HEK293 (cell line): Measurements from ENCODE around the gene MBD3L4.
"Not testable (repeated sequence)": the region's sequence is repeated elsewhere in the genome, so short reads cannot be mapped to it uniquely, and the experiment has no call there.

Experiments
- CTCF ChIA-PET: fragments of 350-600 bp; formaldehyde crosslinking; extraction: SDS; loops from one replicate; lab custom pipeline; 2021; ENCODE audit warnings: antibody characterized with exemption; lab: Yijun Ruan, JAX
- POLR2A ChIA-PET: fragments of 300-600 bp; formaldehyde crosslinking; extraction: SDS; loops from one replicate; lab custom pipeline; 2020; ENCODE audit warnings: antibody characterized with exemption, inconsistent platforms; lab: Yijun Ruan, JAX
- H3K27ac ChIP-seq: fragments of 200-500 bp; sonication (Bioruptor generic); 2 replicates; pipeline ENCODE4 v1.5.1; 2014; ENCODE audit warnings: low read depth, low read length, control low read depth, inconsistent platforms; ENCODE audit errors: extremely low read depth
- H3K36me3 ChIP-seq, 2 experiments: fragments of 200-500 bp in 1 of 2; sonication (Bioruptor generic) in 1 of 2; 1 replicate in 1 of 2; 2 replicates in 1 of 2; pipeline ENCODE4 v1.5.1; 2014 to 2017; ENCODE audit warnings: inconsistent platforms in 2 of 2, low read length in 2 of 2; ENCODE audit not compliant: control insufficient read depth in 2 of 2, insufficient read depth in 1 of 2
- H3K4me1 ChIP-seq: fragments of 200-500 bp; sonication (Bioruptor generic); 2 replicates; pipeline ENCODE4 v1.5.1; 2014; ENCODE audit warnings: mild to moderate bottlenecking, low read length, inconsistent platforms; ENCODE audit not compliant: control insufficient read depth, insufficient read depth
- H3K4me3 ChIP-seq: 2 replicates; pipeline ENCODE4 v1.5.1; 2011; ENCODE audit warnings: low read depth, mild to moderate bottlenecking, control low read depth, low read length, moderate library complexity
- H3K9me3 ChIP-seq: fragments of 200-500 bp; sonication (Bioruptor generic); 2 replicates; pipeline ENCODE4 v1.5.1; 2014; ENCODE audit warnings: low read depth, low read length, inconsistent platforms; ENCODE audit not compliant: control insufficient read depth, insufficient read depth
- GLI2 ChIP-seq: fragments of 450-650 bp; formaldehyde crosslinking; IDR thresholded peaks from 2 replicates; pipeline ENCODE4; 2017; ENCODE audit warnings: missing biosample characterization, missing genetic modification characterization, low read depth, borderline replicate concordance
- PRDM1 ChIP-seq: fragments of 450-650 bp; formaldehyde crosslinking; IDR thresholded peaks from 2 replicates; pipeline ENCODE4; 2016; ENCODE audit warnings: missing biosample characterization, missing genetic modification characterization
- ZBTB21 ChIP-seq: fragments of 450-650 bp; formaldehyde crosslinking; IDR thresholded peaks from 2 replicates; pipeline ENCODE4 v1.5.1; 2017; ENCODE audit warnings: missing biosample characterization, missing genetic modification characterization
- ZNF350 ChIP-seq: fragments of 450-650 bp; formaldehyde crosslinking; IDR thresholded peaks from 2 replicates; pipeline ENCODE4 v1.5.0; 2017; ENCODE audit warnings: missing biosample characterization, mild to moderate bottlenecking, missing genetic modification characterization
- ZNF785 ChIP-seq: fragments of 450-650 bp; formaldehyde crosslinking; IDR thresholded peaks from 2 replicates; pipeline ENCODE4 v1.5.1; 2016; ENCODE audit warnings: missing biosample characterization, missing genetic modification characterization

MBD3L4 gene

DNA sequence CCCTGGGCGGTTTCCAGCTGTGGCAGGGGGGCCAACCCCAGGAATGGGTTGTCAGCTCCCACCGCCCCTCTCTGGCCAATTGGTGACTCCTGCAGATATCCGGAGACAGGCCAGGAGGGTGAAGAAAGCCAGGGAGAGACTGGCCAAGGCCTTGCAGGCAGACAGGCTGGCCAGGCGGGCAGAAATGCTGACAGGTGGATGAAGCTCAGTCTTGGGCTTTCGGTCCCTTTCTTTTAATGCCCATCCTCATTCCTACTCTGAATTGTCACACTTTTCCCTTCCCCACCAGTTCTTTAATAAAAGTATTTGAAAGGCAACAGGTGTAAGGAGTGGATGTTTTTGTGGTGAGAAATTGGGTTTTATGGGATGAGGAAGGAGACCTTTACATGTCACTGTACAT, 11.4 kb upstream of the MBD3L4 start:
- H3K4me3 ChIP-seq, POLR2A ChIA-PET, CTCF ChIA-PET: not testable (repeated sequence)

DNA sequence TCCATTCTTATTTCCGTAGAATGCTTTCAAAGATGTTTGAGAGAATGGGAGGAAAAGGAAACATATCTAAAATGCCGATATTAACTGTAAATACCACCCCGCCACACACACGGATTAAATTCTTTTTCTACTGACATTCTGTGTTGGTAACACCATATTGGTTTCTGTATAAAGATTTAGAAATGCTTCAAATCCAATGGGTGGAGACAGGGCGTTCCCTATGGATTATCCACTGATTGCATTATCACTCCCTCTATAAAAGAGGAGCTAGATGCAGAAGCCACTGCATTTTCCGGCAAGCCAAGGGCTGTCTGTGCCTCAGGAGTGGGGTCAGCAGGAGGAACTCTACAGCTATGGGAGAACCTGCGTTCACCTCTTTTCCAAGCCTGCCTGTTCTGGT, 9.0 kb upstream of the MBD3L4 start, which contains the start of gene MBD3L2:
MBD3L2 (plus strand) TSS at position 301 of the 400 bp plus-strand sequence; CDS start at position 354, 53 bp downstream.
- H3K9me3 ChIP-seq, POLR2A ChIA-PET, H3K4me3 ChIP-seq, H3K4me1 ChIP-seq, H3K27ac ChIP-seq, H3K36me3 ChIP-seq, CTCF ChIA-PET: not testable (repeated sequence)

More for the DNA sequence above, 11.4 kb upstream of the MBD3L4 start:
- not testable (repeated sequence) for H3K27ac ChIP-seq, H3K4me1 ChIP-seq, H3K36me3 ChIP-seq, H3K9me3 ChIP-seq

DNA sequence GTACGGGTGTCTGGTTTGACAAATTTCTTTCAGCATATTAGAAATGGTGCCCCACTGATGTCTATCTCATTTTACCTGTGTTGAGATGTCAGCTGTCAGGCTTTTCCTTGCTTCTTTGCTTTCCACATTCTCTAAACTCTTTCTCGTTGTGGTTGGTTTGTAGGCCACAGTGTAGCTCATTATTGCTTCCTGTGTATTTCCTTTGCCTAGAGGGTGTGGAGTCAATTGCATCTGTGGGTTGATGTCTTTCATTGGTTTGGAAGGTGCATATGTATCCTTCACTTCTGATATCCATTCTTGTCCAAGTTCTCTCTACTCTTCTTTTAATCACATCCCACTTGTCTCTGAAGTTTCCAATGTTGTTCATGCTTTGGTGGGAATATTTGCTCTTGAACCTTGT, 1.6 kb upstream of the MBD3L4 start:
- H3K9me3 ChIP-seq, POLR2A ChIA-PET, H3K4me1 ChIP-seq, CTCF ChIA-PET, H3K4me3 ChIP-seq, H3K27ac ChIP-seq, H3K36me3 ChIP-seq: not testable (repeated sequence)

DNA sequence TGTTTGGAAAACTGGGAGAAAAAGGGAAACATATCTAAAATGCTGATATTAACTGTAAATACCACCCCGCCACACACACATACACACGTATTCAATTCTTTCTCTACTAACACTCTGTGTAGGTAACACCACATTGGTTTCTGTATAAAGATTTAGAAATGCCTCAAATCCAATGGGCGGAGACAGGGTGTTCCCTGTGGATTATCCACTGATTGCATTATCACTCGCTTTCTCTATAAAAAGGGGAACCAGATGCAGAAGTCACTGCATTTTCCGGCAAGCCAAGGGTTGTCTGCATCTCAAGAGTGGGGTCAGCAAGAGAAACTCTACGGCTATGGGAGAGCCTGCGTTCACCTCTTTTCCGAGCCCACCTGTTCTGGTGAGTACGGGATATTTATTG, 9.7 kb downstream of the MBD3L4 start, which contains the start of gene MBD3L5:
MBD3L5 (plus strand) TSS at position 301 of the 400 bp plus-strand sequence; CDS start at position 335, 34 bp downstream.
- CTCF ChIA-PET, H3K27ac ChIP-seq, H3K9me3 ChIP-seq, H3K4me3 ChIP-seq, H3K4me1 ChIP-seq, H3K36me3 ChIP-seq: not testable (repeated sequence)
- POLR2A ChIA-PET = interaction anchor here (0.6 kb wide), 1 partner anchor 69 kb away, joined by 3 read pairs; no protein-coding TSS in a partner anchor

DNA sequence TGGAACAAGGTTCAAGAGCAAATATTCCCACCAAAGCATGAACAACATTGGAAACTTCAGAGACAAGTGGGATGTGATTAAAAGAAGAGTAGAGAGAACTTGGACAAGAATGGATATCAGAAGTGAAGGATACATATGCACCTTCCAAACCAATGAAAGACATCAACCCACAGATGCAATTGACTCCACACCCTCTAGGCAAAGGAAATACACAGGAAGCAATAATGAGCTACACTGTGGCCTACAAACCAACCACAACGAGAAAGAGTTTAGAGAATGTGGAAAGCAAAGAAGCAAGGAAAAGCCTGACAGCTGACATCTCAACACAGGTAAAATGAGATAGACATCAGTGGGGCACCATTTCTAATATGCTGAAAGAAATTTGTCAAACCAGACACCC, 11.2 kb downstream of the MBD3L4 start:
- H3K4me1 ChIP-seq, H3K36me3 ChIP-seq, CTCF ChIA-PET, H3K27ac ChIP-seq, H3K4me3 ChIP-seq, POLR2A ChIA-PET, H3K9me3 ChIP-seq: not testable (repeated sequence)

DNA sequence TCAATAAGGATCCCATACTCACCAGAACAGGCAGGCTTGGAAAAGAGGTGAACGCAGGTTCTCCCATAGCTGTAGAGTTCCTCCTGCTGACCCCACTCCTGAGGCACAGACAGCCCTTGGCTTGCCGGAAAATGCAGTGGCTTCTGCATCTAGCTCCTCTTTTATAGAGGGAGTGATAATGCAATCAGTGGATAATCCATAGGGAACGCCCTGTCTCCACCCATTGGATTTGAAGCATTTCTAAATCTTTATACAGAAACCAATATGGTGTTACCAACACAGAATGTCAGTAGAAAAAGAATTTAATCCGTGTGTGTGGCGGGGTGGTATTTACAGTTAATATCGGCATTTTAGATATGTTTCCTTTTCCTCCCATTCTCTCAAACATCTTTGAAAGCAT, 18.6 kb downstream of the MBD3L4 start, which contains the start of gene MBD3L2B:
MBD3L2B (minus strand) TSS at position 101 of the 400 bp plus-strand sequence; CDS start at position 67, 34 bp downstream.
- H3K27ac ChIP-seq, CTCF ChIA-PET, POLR2A ChIA-PET, H3K36me3 ChIP-seq, H3K4me3 ChIP-seq, H3K4me1 ChIP-seq, H3K9me3 ChIP-seq: not testable (repeated sequence)

DNA sequence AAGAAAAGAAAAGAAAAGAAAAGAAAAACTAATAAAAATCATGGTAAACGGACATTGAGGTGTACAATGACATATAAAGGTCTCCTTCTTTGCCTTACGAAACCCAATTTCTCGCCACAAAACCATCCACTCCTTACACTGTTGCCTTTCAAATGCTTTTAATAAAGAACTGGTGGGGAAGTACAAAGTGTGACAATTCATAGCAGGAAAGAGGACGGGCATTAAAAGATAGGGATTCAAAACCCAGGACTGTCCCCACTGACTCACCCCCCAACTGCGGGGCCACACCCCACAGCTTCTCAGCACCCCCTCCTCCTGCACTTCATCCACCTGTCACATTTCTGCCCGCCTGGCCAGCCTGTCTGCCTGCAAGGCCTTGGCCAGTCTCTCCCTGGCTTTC, 21.2 kb downstream of the MBD3L4 start:
- no peaks in the 10 kb centered on the region for H3K4me1 ChIP-seq
- CTCF ChIA-PET = no interaction called here
- no peak overlapping the region for H3K27ac ChIP-seq
- POLR2A ChIA-PET = no interaction called here
- no peaks in the 10 kb centered on the region for H3K36me3 ChIP-seq
- TF ChIP-seq ZNF785 = no peak
- no peak for TF ChIP-seq ZNF350 (tag by site-specific recombination)
- TF ChIP-seq GLI2 (tag by site-specific recombination) = no peak
- TF ChIP-seq PRDM1 = no peak
- no peak for TF ChIP-seq ZBTB21 (tag by site-specific recombination)
- no peaks in the 10 kb centered on the region for H3K9me3 ChIP-seq
- no peak overlapping the region for H3K4me3 ChIP-seq
